ENCODE measurements around the gene STX5.
"Not testable (repeated sequence)": the region's sequence is repeated elsewhere in the genome, so short reads cannot be mapped to it uniquely, and the experiment has no call there.

The STX5 gene

DNA sequence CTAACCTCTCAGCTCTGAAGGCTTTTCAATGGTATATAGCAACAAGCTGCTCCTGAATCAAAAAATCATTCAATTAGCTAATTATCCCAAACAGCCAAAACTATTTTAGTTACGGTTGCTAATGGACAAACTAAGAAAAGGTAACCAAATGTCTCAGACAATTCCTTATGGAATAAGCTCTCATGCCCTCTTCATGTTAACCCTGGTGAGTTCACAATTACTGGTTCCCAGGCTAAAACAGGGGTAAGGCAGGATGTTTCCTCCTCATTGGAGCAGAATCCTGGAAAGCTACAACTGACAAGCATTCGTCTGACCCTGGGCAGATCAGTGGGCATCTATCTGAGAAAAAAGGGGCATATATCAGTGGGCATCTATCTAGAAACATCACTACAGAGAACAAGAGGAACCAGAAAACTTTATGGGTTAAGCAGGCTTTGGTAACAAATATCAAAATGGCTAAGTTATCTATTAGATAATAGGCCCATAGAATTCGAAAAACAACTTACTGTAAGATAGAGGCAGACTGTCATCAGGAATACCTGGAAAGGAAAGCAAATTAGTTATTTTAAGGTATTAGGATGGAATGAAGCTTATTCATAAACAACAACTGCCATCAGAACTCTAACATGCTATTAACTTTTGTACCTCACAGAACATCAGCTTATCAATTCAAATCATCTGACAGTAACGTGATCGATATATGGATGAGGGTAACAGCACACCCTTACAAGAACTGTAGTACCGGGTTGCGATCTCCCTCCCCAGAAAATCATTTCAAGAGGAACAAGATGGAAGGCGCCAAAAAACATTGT is 22.4 kb upstream of the STX5 start:
- no peak for DNase-seq

GRCh38 chr11:62853279-62853965 is 21.6 kb upstream of the STX5 start:
- peak; percentile 78 for DNase-seq

DNA sequence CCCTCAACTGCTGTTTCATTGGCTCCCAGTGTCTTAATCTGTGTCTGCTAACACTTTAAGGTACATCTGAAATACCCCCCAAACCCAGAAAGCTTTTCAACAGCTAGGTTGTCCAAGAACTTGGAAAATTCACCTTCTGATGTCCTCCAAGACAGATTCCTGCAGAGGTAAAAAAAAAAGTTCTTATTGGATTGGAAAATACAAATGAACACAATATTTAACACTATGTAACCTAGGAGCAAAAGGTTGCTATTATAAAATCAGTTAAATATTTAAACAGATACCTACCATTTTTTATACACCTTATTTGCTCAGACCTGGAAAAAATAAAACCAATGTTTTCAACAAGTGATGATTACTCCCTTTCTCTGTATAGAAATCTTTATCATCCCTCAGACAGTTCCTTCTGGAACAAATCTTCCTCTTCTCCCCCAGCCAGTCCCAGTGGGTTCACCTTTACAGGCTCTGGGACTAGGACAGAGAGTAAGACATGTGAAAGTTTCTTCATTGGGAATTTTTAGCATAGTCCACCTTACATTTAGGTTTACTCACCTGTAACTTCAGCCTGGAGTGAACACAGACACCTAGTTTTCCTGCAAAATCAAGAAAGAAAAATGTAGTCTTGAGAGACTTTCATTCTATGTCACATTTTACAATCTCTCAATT is 20.8 kb upstream of the STX5 start:
- no peak for DNase-seq

DNA sequence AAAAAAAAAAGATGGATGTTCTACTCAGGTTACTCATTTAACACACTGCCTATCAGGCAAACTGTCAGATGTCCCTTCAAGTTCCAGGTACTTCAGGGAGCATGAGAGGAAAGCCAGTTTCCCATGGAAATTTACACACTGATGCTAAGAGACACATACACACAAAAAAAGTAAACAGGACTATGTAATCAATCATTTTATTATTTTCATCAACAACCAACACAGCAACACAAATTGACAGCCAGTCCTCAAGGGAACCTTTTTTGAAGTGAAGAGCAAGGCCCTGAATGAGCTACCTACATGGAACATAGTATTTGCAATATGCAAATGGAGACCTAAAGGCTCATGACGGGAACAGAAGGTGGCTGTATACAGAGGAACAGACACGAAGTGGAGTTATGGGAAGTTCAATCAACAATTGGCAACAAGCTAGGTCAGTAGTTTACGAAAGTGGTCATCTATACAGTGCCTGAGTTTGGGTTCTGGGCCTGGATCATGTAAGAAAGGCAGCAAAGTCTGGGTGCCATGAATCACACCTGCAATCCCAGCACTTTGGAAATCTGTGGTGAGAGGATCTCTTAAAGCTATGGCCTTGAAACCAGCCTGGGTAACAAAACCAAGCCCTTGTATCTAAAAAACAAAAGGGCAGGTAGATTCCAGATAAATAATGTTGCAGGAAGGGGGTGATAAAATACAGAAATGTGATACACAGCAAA is 20.1 kb upstream of the STX5 start:
- no peak for DNase-seq

GRCh38 chr11:62850911-62851806 is 19.3 kb upstream of the STX5 start:
- DNase-seq = no peak

DNA sequence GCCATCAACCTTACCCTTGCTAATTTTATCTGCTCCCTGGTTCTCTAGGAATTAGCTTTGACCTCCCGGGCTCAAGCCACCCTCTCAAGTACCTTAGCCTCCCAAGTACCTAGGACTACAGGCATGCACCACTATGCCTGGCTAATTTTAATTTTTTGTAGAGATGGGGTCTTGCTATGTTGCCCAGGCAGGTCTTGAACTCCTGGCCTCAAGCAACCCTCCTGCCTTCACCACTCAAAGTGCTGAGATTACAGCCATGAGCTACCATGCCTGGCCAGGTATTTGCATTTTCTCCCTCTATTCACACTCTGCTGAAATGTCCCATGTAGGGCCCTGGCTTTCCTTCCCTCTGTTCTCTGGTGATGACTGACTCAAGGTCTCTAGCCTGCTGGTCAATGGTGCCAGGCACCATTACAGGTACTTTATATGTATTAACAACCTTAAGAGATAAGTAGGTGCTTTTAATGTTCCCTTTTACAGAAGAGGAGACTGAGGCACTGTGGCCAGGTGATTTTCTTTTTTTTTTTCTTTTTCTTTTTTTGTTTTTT is 16.0 kb upstream of the STX5 start:
- no peak for DNase-seq

DNA sequence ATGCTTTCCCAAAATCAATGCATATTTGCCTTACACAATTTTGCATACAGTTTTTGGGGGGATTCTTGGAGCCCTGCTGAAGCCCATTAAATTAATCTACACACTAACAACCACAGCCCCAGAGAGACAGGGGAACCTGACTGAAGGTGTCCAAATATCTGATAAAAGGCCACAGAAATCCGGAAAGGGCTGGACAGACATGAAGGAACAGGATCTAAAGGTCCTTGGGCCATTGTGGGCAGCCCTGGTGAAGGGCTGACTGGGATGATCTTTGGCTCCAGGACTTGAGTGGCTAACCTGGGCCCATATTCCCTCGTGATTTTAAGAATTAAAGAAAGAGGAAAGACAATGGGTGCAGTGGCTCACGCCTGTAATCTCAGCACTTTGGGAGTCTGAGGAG is 14.3 kb upstream of the STX5 start:
- DNase-seq = no peak

DNA sequence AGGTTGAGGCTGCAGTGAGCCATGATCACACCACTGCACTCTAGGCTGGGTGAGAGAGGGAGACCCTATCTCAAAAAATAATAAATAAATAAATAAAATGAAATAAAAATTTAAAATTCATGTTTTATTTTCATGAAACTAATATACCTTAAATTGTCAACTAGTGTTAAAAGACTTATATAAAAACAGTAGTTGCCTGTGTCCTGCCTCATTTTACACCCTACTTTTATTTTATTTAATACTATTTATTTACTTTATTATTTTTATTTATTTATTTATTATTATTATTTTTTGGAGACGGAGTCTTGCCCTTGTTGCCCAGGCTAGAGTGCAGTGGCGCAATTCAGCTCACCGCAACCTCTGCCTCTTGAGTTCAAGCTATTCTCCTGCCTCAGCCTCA is 12.3 kb upstream of the STX5 start:
- DNase-seq = no peak

GRCh38 chr11:62843466-62843865 is 11.6 kb upstream of the STX5 start:
- DNase-seq = no peak

DNA sequence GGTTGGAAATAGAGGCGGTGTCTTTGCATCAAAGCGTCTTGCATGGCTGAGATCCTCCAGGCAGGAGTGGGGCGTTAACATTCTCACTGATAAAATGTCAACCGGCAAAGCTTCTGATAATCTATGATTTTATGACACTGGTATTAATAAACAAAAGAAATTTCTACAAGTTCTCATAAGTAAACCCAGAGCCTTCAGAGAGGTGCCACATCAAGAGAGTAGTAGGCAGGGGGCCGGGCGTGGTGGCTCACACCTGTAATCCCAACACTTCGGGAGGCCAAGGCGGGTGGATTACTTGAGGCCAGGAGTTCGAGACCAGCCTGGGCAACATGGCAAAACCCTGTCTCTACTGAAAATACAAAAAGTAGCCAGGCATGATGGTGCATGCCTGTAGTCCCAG is 11.0 kb upstream of the STX5 start:
- DNase-seq = not testable (repeated sequence)

- peak; percentile 35 for DNase-seq
Measured at GRCh38 chr11:62842171-62842741, 10.4 kb upstream of the STX5 start.

- DNase-seq = peak; percentile 97
Measured at GRCh38 chr11:62841361-62842170, 9.7 kb upstream of the STX5 start.

- DNase-seq = peak; percentile 78
Measured at GRCh38 chr11:62840721-62841360, 9.0 kb upstream of the STX5 start.

DNA sequence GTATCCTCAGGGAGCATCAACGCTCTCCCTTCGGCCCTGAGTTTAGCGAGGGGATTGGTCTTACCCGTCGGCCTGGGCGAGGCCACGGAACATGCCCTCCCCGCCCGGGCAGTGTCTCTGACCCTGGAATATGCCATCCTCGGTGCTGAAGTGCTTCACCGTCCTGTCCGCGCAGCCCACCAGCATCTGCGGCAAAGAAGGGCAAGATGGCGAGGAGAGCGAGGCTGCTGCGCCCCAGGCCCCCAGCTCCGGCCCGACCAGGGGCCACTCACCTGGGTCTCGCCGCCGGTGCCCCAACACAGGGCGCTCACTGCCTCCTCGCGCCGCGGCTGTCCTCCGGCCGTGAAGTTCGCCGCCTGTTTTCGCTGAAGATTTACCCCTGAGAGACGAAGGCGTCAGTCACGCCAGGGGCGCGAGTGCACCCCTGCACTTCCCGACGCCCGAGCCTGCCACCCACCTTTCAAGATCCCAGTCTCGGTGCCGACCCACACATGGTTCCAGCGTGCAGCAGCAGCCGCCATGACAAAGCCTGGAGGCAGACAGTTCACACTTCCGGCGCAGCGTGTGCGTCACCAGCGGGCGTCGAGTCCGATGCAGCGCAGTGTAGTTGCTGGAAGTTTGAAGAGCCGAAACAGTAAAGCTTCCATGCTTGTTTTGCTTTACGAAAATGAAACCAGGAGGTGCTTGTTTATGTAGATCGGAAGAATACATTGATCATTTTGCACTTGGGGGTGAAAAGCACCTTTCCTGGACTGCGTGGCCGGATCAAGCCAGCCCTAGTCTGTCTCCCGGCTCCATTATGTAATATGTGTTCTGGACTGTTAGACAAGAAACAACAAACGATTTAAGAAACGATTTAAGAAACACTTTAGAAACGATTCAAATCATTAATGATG is 7.4 kb upstream of the STX5 start, which contains the start of gene WDR74:
Gene WDR74, minus strand, starts transcription at position 541 of the 896 bp plus-strand sequence. Its CDS starts 20 bp downstream, at position 521.
- DNase-seq = peak; percentile 94

DNA sequence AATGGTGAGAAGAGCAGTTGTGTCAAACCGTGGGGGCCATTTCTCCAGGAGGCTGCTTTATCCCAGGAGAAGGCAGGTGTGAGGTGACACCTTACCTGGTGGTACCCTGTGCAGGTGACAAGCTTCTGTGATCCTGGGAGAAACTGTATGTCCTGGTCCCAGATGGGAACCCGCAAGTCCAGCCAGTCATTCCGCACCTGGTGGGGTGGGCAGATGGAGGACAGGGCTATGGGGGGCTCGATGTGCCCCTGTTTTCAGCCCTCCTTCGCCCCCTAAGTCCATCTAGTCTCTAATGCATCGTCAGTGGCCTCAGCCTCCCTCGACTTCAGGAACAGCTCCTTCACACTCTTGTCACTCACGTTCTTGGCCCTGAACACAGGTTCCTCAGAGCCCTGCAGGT is 3.5 kb upstream of the STX5 start:
- DNase-seq = no peak

DNA sequence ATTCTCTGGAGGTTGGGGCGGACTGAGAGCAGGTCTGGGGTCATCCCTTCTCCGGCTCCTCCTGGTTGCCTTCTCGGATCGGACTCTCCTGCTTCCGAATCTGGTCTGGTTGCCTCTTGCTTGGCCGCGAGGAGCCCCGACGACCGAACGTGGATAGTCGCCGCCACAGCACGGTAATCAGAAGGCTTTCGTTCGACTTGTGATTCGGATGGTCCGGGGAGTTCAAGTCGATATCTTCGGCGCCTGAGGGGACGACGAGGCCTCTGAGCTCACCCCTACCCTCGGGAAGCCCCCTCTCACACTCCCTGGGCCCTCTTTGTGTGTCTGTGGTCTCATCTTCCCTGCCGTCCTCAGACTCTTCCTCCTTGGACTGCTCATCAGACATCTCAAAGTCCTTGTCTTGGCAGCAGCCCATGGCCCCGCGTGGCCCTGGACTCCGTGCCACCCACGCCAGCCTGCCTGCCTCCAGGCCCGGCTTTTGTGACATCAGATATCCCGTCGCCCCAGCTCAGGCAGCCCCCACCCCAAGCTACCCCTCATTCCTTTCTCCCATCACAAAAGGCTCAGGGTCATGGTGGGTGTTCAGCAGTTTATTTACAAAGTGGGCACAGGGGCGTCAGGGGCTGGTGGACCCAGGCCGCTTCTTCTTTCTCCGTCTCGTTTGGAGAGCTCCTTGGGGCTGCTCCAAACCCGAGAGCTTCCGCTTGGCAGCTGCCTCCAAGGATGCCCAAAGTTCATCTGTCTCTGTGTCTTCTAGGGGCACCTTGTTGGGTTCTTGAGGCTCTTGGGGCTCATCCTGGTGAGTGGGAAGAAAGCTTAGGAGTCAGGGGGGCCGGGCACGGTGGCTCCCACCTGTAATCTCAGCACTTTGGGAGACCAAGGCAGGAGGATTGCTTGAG is 734 bp upstream of the STX5 start, which contains the start of gene TEX54:
Gene TEX54, minus strand, starts transcription at position 506 of the 899 bp plus-strand sequence.
- DNase-seq = no peak

DNA sequence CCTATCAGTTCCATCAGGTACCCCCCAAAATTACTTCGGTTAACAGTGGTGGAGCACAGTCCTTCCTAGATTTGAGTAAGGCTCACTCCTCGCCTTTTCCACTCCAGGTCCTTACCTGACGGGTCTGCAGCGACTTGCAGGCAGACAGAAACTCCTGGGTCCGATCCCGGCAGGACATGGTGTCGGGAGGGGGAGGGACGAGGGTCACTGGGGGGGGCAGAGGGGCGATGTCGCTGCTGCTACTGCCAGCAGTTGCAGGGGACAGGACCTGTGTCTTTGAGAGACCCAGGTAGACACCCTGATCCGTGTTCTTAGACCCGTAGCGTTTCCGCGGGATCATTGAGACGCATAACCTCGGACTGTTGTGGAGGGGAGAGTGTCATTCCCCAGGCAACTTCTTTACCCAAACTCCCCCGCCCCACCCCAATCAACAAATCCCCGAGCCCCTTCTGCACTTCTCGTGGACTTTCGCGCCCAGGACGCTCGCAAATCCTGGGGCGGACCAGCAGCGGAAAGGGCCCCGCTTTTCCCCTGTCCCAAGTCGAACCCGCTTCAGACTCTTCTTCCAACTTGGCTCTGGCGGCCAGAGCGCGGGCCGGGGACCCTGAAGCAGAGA is 839 bp downstream of the STX5 start:
- DNase-seq = no peak
